ENCODE measurements around the gene ISL1.

ISL1 gene

GRCh38 chr5:51380603-51381207 is 2.5 kb upstream of the ISL1 start:
- TF ChIP-seq GATA1 (IDR thresholded peaks at IDR 0.05; ENCODE audit: low read depth, low read length) (no peak), POLR2A (IDR thresholded peaks at IDR 0.05; ENCODE audit: low read length) (no peak)
- DNase-seq = peak in 1 of 2 experiments; percentile 18

- TF ChIP-seq POLR2A (IDR thresholded peaks at IDR 0.05; ENCODE audit: low read length) = no peak
- TF ChIP-seq GATA1 (IDR thresholded peaks at IDR 0.05; ENCODE audit: low read depth, low read length) = no peak
- DNase-seq = no peak
These were observed 1.3 kb upstream of the ISL1 start for GRCh38 chr5:51381761-51382474.

- TF ChIP-seq GATA1 (IDR thresholded peaks at IDR 0.05; ENCODE audit: low read depth, low read length) = no peak
- TF ChIP-seq POLR2A (IDR thresholded peaks at IDR 0.05; ENCODE audit: low read length) = no peak
- DNase-seq = peak in 1 of 2 experiments; percentile 8
These were observed 622 bp upstream of the ISL1 start for GRCh38 chr5:51382521-51383130.

GRCh38 chr5:51384281-51384840 is 1.1 kb downstream of the ISL1 start:
- DNase-seq = no peak
- TF ChIP-seq POLR2A (IDR thresholded peaks at IDR 0.05; ENCODE audit: low read length) = no peak
- no peak for TF ChIP-seq GATA1 (IDR thresholded peaks at IDR 0.05; ENCODE audit: low read depth, low read length)

- DNase-seq = no peak
- TF ChIP-seq GATA1 (IDR thresholded peaks at IDR 0.05; ENCODE audit: low read depth, low read length) = no peak
- TF ChIP-seq POLR2A (IDR thresholded peaks at IDR 0.05; ENCODE audit: low read length) = no peak
These were observed 2.0 kb downstream of the ISL1 start for GRCh38 chr5:51385216-51385615.

- no peak for DNase-seq
- TF ChIP-seq GATA1 (IDR thresholded peaks at IDR 0.05; ENCODE audit: low read depth, low read length) (no peak), POLR2A (IDR thresholded peaks at IDR 0.05; ENCODE audit: low read length) (no peak)
These were observed 4.0 kb downstream of the ISL1 start for GRCh38 chr5:51386916-51387883.

GRCh38 chr5:51387884-51388275 is 4.6 kb downstream of the ISL1 start:
- no peak for DNase-seq
- no peak for TF ChIP-seq POLR2A (IDR thresholded peaks at IDR 0.05; ENCODE audit: low read length)
- no peak for TF ChIP-seq GATA1 (IDR thresholded peaks at IDR 0.05; ENCODE audit: low read depth, low read length)

GRCh38 chr5:51388488-51389287 is 5.4 kb downstream of the ISL1 start:
- TF ChIP-seq POLR2A (IDR thresholded peaks at IDR 0.05; ENCODE audit: low read length) = no peak
- TF ChIP-seq GATA1 (IDR thresholded peaks at IDR 0.05; ENCODE audit: low read depth, low read length) = no peak
- DNase-seq = no peak

GRCh38 chr5:51389288-51389576 is 6.0 kb downstream of the ISL1 start:
- DNase-seq = no peak
- no peak for TF ChIP-seq POLR2A (IDR thresholded peaks at IDR 0.05; ENCODE audit: low read length)
- TF ChIP-seq GATA1 (IDR thresholded peaks at IDR 0.05; ENCODE audit: low read depth, low read length) = no peak

GRCh38 chr5:51389577-51390463 is 6.6 kb downstream of the ISL1 start:
- TF ChIP-seq POLR2A (IDR thresholded peaks at IDR 0.05; ENCODE audit: low read length) (no peak), GATA1 (IDR thresholded peaks at IDR 0.05; ENCODE audit: low read depth, low read length) (no peak)
- DNase-seq = no peak

GRCh38 chr5:51391175-51391574 is 7.9 kb downstream of the ISL1 start:
- TF ChIP-seq GATA1 (IDR thresholded peaks at IDR 0.05; ENCODE audit: low read depth, low read length) (no peak), POLR2A (IDR thresholded peaks at IDR 0.05; ENCODE audit: low read length) (no peak)
- no peak for DNase-seq

GRCh38 chr5:51392689-51393199 is 9.5 kb downstream of the ISL1 start:
- no peak for DNase-seq
- TF ChIP-seq GATA1 (IDR thresholded peaks at IDR 0.05; ENCODE audit: low read depth, low read length) (no peak), POLR2A (IDR thresholded peaks at IDR 0.05; ENCODE audit: low read length) (no peak)
